RPMI7951 (cell line): ENCODE data around the gene NSD2. TPM values are rescaled to one million over a fixed set of nuclear protein-coding genes. Genes with fewer than 3 reads are reported as not detected.

Experiments
- DNase-seq: peaks from one replicate; pipeline ENCODE4 v3.0.0-alpha.2; 2012; ENCODE audit warnings: low read depth
- total RNA-seq: library from RNA; depleted of rRNA; stranded (reverse); fragments of >200 nt; shearing (Covaris generic); gene quantifications from 2 replicates; pipeline ENCODE4 v1.2.3, GENCODE V29; 2014

Gene NSD2
- total RNA-seq, 1 experiment from 2014 or later = 45.1 TPM

GRCh38 chr4:1945124-1945895, 74.1 kb downstream of the NSD2 start:
- no peak for DNase-seq

GRCh38 chr4:1945912-1946311, 74.7 kb downstream of the NSD2 start:
- DNase-seq = no peak

- no peak for DNase-seq
Measured at GRCh38 chr4:1948232-1948631, 77.0 kb downstream of the NSD2 start.

GRCh38 chr4:1948892-1949436, 77.8 kb downstream of the NSD2 start:
- no peak for DNase-seq

GRCh38 chr4:1950369-1950768, 79.2 kb downstream of the NSD2 start:
- no peak for DNase-seq

- no peak for DNase-seq
Measured at GRCh38 chr4:1952058-1952700, 81.0 kb downstream of the NSD2 start.

GRCh38 chr4:1952719-1953118, 81.5 kb downstream of the NSD2 start:
- DNase-seq = no peak

- DNase-seq = no peak
Measured at GRCh38 chr4:1953335-1953734, 82.1 kb downstream of the NSD2 start.

- no peak for DNase-seq
Measured at GRCh38 chr4:1956631-1957030, 85.4 kb downstream of the NSD2 start.

GRCh38 chr4:1958276-1959103, 87.3 kb downstream of the NSD2 start:
- no peak for DNase-seq

- DNase-seq = no peak
Measured at GRCh38 chr4:1959104-1959384, 87.9 kb downstream of the NSD2 start.

GRCh38 chr4:1960170-1960825, 89.1 kb downstream of the NSD2 start:
- DNase-seq = no peak

GRCh38 chr4:1961038-1961437, 89.8 kb downstream of the NSD2 start:
- DNase-seq = no peak

- DNase-seq = no peak
Measured at GRCh38 chr4:1961563-1961962, 90.4 kb downstream of the NSD2 start.

- DNase-seq = no peak
Measured at GRCh38 chr4:1962980-1963379, 91.8 kb downstream of the NSD2 start.

- no peak for DNase-seq
Measured at GRCh38 chr4:1964443-1964842, 93.2 kb downstream of the NSD2 start.

- DNase-seq = no peak
Measured at GRCh38 chr4:1964971-1965370, 93.8 kb downstream of the NSD2 start.

GRCh38 chr4:1967512-1968149, 96.4 kb downstream of the NSD2 start:
- no peak for DNase-seq

- no peak for DNase-seq
Measured at GRCh38 chr4:1968686-1969295, 97.6 kb downstream of the NSD2 start.

GRCh38 chr4:1969928-1970723, 98.9 kb downstream of the NSD2 start:
- DNase-seq = no peak
